NCI-H345 (cell line): ENCODE results near the gene COL17A1.
A peak's percentile ranks its signal among the peaks of the same experiment; 100 is the strongest.

Experiments
- DNase-seq: peaks from one replicate; lab custom pipeline; 2025; lab: John Stamatoyannopoulos, UW

The COL17A1 gene

DNA sequence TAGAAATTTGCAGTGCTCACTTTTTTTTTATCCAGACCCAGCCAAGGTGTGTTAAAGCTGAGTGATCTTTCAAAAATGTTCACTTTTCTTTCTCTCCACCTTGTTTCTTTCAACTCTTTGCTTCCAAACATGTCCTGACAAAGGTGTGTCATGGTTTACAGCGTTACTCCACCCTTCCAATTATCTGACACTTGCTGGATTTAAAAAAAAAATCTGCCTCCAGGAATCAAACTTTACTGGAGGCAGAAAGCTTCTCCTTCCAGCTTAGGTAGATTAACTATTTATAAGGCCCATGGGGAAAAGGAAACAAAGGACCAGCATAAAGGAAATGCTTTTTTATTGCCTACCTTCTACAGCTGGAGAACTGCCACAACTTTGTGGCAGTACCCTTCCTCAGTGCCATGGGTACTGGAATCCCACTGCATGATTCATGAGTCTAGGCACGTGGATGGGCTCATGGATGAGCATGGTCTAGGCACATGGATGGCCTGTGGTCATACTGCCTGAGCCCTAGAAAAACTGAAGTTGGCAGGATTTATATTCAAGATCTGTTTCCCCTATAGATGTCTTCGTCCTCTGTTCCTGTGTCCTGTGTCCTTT lies at the start of gene COL17A1:
Gene COL17A1 (minus strand): TSS at position 80 of the 600 bp plus-strand sequence. CDS start 5,207 bp downstream, outside the sequence.
- DNase-seq = no peak

DNA sequence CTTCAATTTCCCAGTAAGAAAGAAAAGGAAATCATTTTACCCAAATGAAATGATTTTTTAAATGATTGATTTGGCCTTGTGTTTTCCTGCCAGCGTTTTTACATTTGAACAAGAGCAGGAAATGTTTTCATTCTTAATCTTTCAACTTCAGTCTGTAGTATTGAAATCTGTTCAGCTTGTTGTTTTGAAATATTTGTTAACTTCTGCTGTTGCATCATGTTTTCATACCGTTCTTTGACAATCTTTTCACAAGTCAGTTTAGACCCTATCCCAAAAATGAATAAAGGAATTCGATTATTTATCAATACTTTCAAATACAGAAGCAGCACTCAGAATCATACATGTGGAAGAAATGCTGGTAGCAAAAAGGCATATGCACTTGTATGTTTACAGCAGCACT lies 44.4 kb upstream of the COL17A1 start:
- no peak for DNase-seq

DNA sequence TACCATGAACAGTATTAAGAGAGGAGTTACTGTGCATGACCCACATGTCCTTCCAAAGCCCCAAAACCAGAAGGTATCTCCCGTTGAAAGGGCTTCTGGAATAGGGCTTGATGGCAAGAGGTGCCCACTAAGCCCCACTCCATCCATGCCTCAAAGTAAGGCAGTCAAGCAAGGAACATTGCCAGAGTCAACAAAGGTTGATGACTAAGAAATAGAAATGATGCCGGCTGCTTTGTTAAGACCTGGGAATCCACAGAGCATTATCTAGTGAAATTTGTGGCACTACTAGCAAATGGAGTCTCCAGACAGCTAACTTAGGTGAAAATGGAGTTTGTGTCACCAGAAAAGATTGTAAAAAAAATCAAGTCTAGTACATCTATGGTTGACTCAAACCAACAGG lies 42.5 kb upstream of the COL17A1 start:
- DNase-seq = no peak

DNA sequence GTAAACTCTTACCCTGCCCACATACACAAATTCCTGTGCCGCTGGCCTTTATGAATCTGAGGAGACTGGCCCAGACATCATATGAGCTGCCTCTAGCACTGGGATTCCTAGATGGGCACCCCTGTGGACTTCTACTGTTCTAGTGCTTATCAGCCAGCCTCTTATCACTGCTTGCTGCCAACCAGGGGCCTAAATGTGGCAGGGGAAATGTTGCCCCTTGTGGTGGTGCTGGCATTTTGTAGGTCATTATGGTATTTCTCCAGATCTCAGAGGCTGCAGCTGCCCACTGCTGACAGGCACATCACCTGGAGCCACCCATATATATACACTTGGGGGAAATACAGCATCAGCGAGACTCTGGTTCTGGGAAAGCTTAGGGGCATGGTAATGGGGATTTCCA lies 41.7 kb upstream of the COL17A1 start:
- no peak for DNase-seq

DNA sequence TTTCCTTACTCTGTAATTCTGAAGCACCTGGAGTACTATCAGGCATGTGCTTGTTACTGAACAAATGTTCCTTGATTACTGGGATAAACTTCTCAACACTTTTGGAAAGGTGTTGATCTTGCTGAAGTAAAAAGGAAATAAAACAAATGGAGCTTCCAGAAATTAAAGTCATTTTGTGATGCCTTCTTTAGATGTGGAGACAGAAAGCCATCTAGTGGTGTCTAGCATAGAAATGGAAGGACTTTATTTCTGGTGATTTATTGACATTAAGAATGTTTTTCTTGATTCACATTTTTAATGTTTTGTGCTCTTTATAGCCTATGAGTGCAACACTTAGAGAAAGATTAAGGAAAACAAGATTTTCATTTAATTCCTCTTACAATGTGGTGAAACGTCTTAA lies 37.7 kb upstream of the COL17A1 start:
- no peak for DNase-seq

DNA sequence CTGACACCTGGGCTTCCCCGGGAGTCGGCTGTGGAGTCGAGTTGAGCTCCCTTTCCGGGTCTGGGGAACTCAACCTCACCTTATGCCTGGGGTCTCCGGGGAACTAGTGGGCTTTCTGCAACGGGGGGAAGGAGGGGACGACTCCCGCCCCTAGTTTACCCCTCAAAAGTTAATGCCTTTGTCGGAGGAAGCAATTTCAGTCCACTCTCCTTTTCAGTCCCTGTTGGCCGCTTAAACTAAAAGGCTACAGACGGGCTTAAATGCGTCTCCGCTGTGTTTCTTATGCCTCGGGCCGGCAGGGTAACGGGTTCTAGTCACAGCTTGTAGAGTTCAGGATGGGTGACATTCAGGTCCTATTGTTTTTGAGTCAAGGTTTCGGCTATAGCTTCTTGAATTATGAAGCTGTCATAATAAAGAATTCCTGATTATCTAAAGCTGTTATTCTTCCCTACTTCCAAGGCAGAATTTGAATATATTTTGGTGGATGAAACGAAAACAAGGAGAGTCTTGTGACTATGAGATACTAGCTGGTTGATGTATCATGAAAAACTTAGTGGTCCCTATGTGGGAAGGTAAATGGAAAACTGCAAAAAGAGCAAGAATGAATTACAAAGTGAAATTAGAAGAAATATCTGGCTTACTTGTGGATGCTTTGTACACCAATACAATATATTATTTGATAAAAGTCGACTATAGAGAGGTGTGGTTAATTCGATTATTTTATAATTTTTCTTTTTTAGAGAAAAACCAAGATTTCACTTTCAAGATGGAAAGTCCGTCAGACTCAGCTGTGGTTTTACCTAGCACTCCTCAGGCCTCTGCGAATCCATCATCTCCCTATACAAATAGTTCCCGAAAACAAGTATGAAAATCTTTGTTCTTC lies 36.8 kb upstream of the COL17A1 start:
- peak; percentile 45 for DNase-seq

DNA sequence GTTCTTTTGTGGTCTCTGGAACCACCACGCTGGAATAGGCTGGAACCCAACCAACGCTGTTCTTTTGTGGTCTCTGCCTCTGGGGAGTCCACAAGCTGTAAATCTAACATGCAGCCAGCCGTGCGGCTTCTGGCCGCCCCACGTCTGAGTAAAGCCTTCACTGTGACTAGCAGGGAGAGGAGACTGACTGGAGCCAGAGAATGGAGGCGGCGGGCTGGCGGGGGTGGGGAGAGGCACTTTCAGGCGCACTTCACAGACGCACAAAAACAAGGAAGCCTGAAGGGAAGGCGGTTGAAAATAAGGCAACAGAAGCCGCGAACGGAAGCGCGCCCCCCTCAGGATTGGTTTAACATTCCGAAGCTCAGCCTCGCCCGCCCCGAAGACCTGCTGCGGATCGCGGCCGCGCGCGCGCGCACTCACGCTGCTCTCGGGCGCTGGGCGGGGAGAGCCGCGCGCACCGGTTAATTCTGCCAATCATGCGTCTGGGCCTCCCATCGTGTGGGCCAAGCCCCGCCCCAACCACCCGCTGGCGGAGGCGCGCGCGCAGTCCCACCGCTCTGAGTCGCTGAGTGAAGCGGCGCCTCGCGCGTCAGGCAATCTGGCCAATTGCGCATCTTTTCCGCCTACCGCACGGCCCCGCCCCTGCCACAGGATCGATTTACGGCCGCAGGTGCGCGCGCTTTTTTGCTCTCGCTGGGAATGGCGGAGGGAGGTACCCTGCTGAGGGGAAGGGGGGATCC lies 36.0 kb upstream of the COL17A1 start, which contains the start of gene SFR1:
Gene SFR1 (plus strand): TSS at position 687 of the 740 bp plus-strand sequence. CDS start 13 bp downstream, at position 700.
- DNase-seq = peak; percentile 97

DNA sequence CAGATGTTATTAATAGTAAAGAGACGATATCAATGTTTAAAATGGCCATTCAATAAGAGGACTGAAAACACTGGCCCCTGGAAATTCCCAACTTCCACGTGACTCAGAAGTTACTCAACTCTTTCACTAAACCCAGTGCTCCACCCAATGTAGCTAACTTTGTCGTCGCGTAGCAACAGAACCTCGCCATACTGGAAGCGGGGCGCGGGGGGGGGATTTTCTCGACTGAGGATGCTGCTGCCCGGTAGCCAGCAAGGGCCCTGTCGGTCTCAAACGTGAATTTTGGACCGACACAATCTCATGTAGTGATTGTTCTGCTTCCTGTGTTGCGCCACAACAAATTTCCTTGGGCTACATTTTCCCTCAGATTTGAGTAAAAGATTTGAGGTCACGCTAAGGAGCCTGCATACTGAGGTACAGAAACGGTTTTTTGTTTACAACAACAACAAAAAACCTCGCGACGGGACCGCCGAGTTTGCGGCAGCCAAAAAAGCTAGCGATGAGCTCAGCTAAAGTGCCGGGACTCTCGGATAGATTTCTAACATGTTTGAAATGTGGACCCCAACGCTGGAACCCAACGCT lies 35.3 kb upstream of the COL17A1 start:
- peak; percentile 64 for DNase-seq

DNA sequence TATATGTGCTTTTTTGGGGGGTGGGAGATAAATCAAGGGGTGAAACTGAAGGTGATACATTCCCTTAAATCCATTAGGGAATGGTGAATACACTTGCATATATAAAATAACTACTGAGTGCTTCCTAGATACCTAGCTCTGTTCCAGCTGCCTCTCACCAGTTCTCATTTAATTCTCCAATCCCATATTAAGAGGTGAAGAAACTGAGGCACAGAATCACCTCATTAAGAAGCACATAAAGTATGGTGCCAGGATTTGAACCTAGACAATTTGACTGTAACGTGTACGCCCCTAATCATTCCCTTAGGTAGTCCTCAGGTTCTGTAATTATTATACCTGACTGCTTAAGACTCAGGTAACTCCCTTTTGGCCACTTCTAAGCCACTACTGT lies 34.8 kb upstream of the COL17A1 start:
- no peak for DNase-seq

DNA sequence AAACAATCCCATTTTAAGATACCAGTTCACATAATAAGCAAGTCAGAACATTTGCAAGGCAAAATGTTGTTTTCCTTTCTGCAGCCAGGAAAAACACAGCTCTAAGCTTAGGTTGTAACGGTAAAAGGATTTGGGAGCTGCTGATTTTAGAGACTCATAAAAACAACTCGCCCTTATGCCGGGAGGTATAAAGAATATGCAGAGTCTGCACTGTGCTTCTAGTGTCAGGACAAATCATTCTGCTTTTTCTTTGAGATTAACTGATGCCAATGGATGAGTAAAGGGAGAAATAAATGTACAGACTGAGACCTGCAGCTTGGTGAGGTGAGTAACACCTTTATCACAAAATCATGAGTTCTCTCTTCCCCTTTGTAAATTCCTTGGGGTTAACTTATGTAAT lies 34.3 kb upstream of the COL17A1 start:
- DNase-seq = no peak

DNA sequence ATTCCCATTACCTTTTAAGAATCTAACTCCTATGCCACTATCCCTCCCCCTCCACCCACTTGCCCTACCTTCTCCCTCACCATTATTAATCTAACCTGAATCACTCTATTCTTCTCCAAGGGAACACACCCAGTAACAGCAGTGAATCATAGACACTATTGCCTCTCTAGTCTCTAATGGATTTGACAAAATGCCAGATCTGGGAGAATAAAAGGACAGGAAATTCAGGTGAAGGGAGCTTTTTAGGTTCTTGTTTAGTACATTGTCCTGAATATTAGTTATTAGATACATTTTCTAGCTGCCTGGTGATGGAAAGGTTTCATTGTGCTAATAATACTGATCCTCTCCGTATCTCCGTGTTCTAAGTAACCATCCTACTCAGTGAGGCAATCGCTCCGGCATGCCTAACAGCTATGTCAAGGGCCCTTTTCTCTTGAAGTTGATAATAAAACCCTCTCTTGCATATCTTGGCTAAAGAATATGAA lies 32.2 kb upstream of the COL17A1 start:
- DNase-seq = peak; percentile 36

DNA sequence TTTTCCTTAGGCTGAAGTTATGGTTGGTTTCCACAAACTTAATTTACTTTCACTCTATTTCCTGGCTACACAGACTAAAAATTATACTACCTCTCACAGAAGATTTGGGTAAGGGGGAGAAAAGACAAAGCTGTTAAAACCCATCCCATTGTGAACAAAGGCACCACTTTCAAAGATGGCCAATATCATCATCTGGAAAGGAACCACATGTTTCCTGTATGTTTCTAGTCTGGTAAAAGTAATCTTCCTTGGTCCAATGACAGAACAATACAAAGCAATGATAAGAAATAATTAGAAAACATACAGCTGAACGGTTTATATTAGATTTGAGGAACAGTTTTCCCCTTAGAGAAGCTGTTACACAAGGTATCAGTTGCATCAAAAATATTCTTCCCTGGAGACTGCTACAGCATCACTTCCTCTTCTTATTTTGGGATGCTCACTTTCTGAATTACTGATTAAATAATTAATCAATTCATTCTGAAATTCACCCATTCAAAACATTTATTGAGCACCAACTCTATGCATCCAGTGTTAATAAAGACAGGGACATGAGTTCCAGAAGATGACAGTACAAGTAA lies 27.8 kb upstream of the COL17A1 start:
- DNase-seq = no peak

DNA sequence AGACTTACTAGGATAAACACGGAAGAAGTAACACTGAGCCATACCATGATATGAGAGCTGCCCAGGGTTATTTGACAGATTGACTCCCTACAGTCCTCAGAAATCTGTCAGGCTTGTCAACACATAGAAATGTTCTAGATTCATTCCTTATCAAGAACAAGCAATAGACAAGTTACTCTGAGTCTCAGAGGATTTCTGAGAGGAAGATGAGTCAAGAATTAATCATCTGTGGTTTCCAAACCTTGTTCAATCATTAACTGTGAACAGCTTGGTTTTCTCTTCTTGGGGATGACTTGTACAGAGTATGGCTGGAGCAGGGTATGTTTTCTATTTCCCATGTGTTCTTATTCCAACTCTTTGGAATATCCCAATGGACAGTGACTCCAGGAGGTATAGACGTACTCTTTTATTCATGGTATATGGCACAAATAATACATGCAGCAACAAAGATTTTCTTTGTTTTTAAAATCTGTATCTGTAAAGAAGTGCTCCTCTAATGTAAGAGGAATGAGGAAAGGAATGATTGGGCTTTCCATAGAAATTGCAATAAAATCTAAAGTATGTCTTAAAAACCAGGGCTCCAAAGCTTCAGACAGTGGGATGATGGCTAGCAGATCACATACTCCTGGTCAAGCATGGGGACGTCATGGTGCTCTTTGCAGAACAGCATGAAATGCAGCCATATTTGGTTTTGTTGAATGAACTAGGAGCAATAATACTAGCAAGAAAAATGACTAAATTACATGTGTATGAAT lies 24.4 kb upstream of the COL17A1 start:
- no peak for DNase-seq

DNA sequence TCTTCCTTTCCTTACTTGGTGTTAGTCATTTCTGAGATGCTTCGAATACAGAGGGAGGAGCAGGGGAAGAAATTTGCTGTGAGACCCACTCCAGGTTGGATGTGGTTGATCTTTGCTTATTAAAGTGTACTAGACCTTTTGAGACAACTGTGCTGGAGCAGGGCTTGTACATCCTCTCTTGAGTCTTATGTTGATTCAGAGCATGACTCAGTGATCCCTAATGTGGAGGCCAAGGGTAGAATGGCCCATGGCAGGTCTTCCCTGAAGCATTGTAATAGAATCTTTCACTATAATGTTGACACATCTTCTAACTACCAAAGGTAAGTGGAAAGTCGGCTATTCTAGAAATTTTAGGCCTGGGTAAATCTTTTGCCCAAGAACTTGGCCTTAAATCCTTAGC lies 19.2 kb upstream of the COL17A1 start:
- DNase-seq = no peak

DNA sequence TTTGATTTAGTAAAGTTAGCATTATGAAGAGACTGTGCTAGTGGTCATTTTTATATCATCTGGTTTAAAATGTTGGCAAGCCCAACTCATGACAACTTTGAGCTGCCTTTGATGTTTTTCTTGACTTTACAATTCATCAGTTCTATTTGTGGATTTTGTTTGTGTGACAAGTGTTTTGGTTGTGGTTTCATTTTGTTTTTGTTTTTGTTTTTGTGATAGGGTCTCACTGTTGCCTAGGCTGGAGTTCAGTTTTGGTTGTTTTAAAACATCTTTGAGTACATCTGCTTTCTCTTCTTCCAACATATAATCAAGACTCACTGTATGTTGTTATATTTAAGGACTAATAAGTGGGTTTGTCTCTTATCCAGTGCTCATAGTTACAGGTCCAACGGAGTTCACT lies 18.7 kb upstream of the COL17A1 start:
- DNase-seq = no peak

DNA sequence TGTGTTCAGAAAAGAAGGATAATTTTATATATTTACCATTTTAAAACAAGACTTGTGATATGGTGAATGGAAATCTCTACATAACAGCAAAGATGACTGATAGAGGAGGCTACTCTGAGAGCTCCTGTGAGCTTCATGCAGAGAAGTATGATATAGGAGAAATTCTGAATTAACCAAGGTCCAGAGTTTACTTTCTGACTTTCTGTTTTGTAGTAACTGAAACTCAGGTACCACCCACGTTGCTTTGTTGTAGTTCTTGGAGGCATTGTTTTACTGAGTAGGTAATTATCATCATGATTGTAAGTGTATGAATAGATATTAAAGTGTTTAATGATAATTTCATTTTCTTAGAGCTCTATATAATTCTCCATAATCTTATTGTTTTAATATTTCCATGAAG lies 18.3 kb upstream of the COL17A1 start:
- no peak for DNase-seq

DNA sequence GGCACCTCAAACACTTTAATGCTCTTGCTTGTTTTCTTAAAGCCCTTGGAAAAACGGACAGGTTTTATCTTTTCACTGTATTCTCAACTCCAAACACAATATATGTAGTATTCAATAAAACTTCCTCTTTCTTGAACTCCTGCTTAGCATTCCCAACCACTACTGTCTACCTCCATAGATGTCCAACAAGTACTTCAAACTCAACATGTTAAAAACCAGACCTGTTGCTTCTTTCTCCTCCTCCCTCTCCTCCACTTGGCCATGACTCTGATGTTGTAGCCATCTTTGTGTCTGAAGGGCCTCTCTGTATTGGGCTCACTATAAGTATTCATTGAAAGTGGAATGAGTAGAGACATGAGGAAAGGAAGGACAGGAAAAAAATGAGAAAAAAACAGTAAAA lies 16.2 kb upstream of the COL17A1 start:
- no peak for DNase-seq

DNA sequence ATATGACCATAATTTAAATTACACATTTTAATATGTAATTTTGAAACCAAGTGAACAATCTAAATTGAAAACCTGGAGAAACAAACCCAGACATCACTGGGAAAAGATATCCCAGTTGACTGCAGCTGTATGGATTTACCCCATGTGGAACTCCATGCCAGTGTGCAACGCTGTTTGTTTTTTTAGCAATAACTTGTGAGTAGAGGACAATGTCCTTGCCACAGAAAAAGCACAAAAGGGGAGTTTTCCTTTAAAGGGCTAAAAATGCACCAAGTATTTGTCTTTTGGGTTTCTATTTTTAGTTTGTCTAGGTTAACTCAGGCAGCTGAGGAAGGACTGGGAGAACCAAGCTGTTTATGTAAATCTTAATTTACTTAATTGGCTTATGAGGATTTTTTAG lies 15.1 kb upstream of the COL17A1 start:
- DNase-seq = no peak

DNA sequence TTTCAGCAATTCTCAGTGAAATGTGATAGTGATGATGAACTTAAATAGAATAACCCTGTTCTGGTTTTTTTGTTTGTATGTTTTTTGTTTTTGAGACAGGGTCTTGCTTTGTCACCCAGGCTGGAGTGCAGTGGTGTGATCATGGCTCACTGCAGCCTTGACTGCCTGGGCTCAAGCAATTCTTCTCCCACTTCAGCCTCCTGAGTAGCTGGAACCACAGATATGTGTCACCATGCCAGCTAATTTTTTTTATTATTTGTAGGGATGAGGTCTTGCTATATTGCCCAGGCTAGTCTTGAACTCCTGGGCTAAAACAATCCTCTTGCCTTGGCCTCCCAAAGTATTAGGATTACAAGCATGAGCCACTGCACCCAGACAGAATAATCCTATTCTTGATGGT lies 14.3 kb upstream of the COL17A1 start:
- DNase-seq = no peak

DNA sequence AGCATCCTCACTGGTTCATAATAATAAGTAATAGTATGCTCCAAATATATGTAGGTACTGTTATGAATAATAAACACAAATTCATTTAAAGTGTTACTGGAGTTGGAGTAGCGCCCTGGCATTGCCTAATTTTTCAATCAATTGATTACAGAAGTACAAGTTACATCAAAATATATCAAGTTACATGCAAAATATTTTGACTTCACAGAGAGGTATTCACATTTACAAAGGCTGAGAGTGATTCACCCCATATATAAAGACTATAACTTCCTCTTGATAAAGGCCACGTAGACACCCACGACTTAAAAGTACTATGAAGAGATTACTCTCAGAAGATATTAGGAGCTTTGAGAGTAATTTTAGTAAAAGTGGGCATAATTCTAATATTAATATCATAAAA lies 13.6 kb upstream of the COL17A1 start:
- DNase-seq = no peak

DNA sequence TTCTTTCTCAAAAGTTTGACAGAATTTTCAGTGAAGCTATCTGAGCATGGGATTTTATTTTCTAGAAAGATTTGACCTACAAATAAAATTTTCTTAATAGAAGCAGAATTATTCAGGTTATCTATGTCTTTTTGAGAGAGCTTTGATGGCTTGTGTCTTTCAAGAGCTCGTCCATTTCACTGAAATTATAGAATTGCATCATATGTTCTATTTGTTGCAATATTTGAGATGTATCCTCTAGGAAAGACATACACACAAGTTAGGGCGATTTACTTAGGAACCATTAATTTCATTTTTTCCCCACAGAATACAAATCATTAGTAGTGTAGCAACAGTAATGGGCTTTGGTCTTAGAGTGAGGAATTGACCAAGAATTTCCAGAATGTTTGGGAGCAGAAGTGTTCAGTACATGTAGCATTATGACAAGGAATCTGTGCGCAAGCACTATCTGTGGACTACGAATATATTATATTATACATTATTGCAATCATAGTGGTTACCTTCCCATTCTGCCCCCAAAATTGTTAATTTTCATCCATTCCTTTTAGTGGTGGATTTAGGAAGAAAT lies 12.8 kb upstream of the COL17A1 start:
- no peak for DNase-seq
